K562 (cell line): ENCODE measurements around the gene E2F2. TPM values are rescaled to one million over a fixed set of nuclear protein-coding genes. Genes with fewer than 3 reads are reported as not detected.

Experiments used
- ADNP ChIP-seq: fragments of 200-800 bp; sonication (Bioruptor generic); IDR thresholded peaks from 2 replicates; pipeline ENCODE4 v1.6.1; 2016; ENCODE audit warnings: missing genetic modification characterization, missing compliant biosample characterization
- BCL6 ChIP-seq: fragments of 250-450 bp; sonication (Bioruptor Pico); IDR thresholded peaks from 2 replicates; pipeline ENCODE4 v1.4.0; 2020
- CBX3 ChIP-seq, 2 experiments: IDR thresholded peaks; 1 replicate in 1 of 2; 2 replicates in 1 of 2; pipeline ENCODE4 v1.6.1; 2012; ENCODE audit warnings: inconsistent platforms in 2 of 2, low read length in 2 of 2, borderline replicate concordance in 1 of 2, control low read depth in 1 of 2
- ELK1 ChIP-seq: sonication (generic); formaldehyde crosslinking; IDR thresholded peaks from 2 replicates; pipeline ENCODE4 v1.8.1; 2022; ENCODE audit warnings: missing genetic modification reagents
- HNRNPL ChIP-seq: fragments of 200-400 bp; formaldehyde crosslinking; IDR thresholded peaks from 2 replicates; pipeline ENCODE4 v1.6.1; 2017; ENCODE audit warnings: low read depth, mild to moderate bottlenecking, low read length
- KDM1A ChIP-seq, 2 experiments: fragments of 450-650 bp; IDR thresholded peaks; 2 replicates each; pipeline ENCODE4 v1.6.1; 2016; ENCODE audit warnings: mild to moderate bottlenecking in 2 of 2
- MAX ChIP-seq: sonication (generic); formaldehyde crosslinking; IDR thresholded peaks from 2 replicates; pipeline ENCODE4 v1.9.0; 2022; ENCODE audit warnings: mild to moderate bottlenecking, missing genetic modification reagents
- MYC ChIP-seq, 2 experiments: fragments of 250-450 bp in 1 of 2; sonication (Bioruptor Pico) in 1 of 2; IDR thresholded peaks; 2 replicates each; pipeline versions ENCODE4 v1.5.1 to v1.6.1; 2012 to 2021; ENCODE audit warnings: low read depth in 2 of 2, borderline replicate concordance in 1 of 2, improper control_type of control experiment in 1 of 2, low read length in 1 of 2, mild to moderate bottlenecking in 1 of 2, moderate library complexity in 1 of 2
- NFRKB ChIP-seq: fragments of 450-650 bp; IDR thresholded peaks from 2 replicates; pipeline ENCODE4 v1.6.1; 2016; ENCODE audit warnings: low read depth
- NR2C2 ChIP-seq, 2 experiments: fragments of 200-800 bp in 1 of 2; sonication (Bioruptor generic) in 1 of 2; sonication (generic) in 1 of 2; formaldehyde crosslinking in 1 of 2; IDR thresholded peaks; 2 replicates each; pipeline versions ENCODE4 v1.6.1 to v1.8.0; 2016 to 2022; ENCODE audit warnings: mild to moderate bottlenecking in 1 of 2, missing compliant biosample characterization in 1 of 2, missing genetic modification characterization in 1 of 2, missing genetic modification reagents in 1 of 2
- SMAD3 ChIP-seq: fragments of 450-650 bp; formaldehyde crosslinking; conservative IDR thresholded peaks from 2 replicates; pipeline ENCODE4 v1.4.0; 2020; ENCODE audit warnings: mild to moderate bottlenecking
- TCF7 ChIP-seq: sonication (generic); IDR thresholded peaks from 2 replicates; pipeline ENCODE4 v1.6.1; 2016; ENCODE audit warnings: antibody characterized with exemption, borderline replicate concordance
- TEAD1 ChIP-seq, 2 experiments: fragments of 450-650 bp in 1 of 2; sonication (generic) in 1 of 2; formaldehyde crosslinking; IDR thresholded peaks; 2 replicates each; pipeline versions ENCODE4 v1.4.0 to v1.8.0; 2020 to 2022; ENCODE audit warnings: mild to moderate bottlenecking in 2 of 2, missing genetic modification reagents in 1 of 2
- TFAP4 ChIP-seq: sonication (generic); formaldehyde crosslinking; IDR thresholded peaks from 2 replicates; pipeline ENCODE4 v1.8.0; 2022; ENCODE audit warnings: missing genetic modification reagents, mild to moderate bottlenecking, moderate library complexity, borderline replicate concordance
- YY1 ChIP-seq, 3 experiments: IDR thresholded peaks; 2 replicates each; pipeline ENCODE4 v1.6.1; 2011; ENCODE audit warnings: low read length in 2 of 3, mild to moderate bottlenecking in 2 of 3, moderate library complexity in 2 of 3, borderline replicate concordance in 1 of 3, control low read depth in 1 of 3, low read depth in 1 of 3; ENCODE audit not compliant: insufficient read depth in 3 of 3, insufficient replicate concordance in 2 of 3, control insufficient read depth in 1 of 3, insufficient read length in 1 of 3; ENCODE audit errors: extremely low read depth in 1 of 3
- ZNF121 ChIP-seq: sonication (generic); formaldehyde crosslinking; conservative IDR thresholded peaks from 2 replicates; pipeline ENCODE4 v1.8.0; 2022; ENCODE audit warnings: missing genetic modification reagents
- ZNF232 ChIP-seq: sonication (generic); formaldehyde crosslinking; IDR thresholded peaks from 2 replicates; pipeline ENCODE4 v1.8.0; 2022; ENCODE audit warnings: mild to moderate bottlenecking, missing genetic modification reagents
- ZNF24 ChIP-seq: fragments of 450-650 bp; IDR thresholded peaks from 2 replicates; pipeline ENCODE4 v1.6.1; 2016
- ZNF592 ChIP-seq: fragments of 450-650 bp; IDR thresholded peaks from 2 replicates; pipeline ENCODE4 v1.6.1; 2017; ENCODE audit warnings: antibody characterized with exemption, mild to moderate bottlenecking
- polyA plus RNA-seq, 8 experiments: library from polyadenylated mRNA; depleted of rRNA in 4 of 8; stranded (reverse) in 5 of 8; unstranded in 3 of 8; fragments of >200 nt; fragmentation: Nextera tagmentation in 2 of 8; fragmentation: Illumina TruSeq in 1 of 8; extraction: Ambion mirVana in 2 of 8; extraction: Trizol in 1 of 8; gene quantifications; 2 replicates each; pipeline versions ENCODE4 v1.2.1 to v1.2.3, GENCODE V29; 2011 to 2014; ENCODE audit warnings: inconsistent platforms in 1 of 8, missing spikeins in 1 of 8
- total RNA-seq, 7 experiments: library from RNA; depleted of rRNA in 6 of 7; stranded (reverse); fragments of >200 nt in 6 of 7; fragmentation: Illumina TruSeq in 2 of 7; extraction: Trizol in 2 of 7; gene quantifications; 2 replicates each; pipeline versions ENCODE4 v1.2.1 to v1.2.3, GENCODE V29; 2011 to 2021; ENCODE audit warnings: low replicate concordance in 1 of 7

E2F2 gene
- total and polyA plus RNA-seq, 9 of the 15 experiments (the other 6 are each of a cell fraction or from before 2014, with no cell fraction given), result 3.1 to 25.3 (median 11.4) TPM

- TF ChIP-seq TEAD1 (CRISPR knock-in tag; IDR thresholded peaks at IDR 0.05), result 0 out of 4 replicates have a peak, but pooled peaks of 1 of the 2 experiments have one; percentile 36
- no peak for TF ChIP-seq BCL6 (CRISPR knock-in tag)
- no peak for TF ChIP-seq MYC (IDR thresholded peaks at IDR 0.05; ENCODE audit: low read depth, low read length)
- TF ChIP-seq MYC (CRISPR knock-in tag; IDR thresholded peaks at IDR 0.05; ENCODE audit: borderline replicate concordance, low read depth), result 0 out of 2 replicates have a peak, but pooled peaks have one; percentile 26
- TF ChIP-seq HNRNPL, result no peak
- 0 out of 2 replicates have a peak, but pooled peaks have one; percentile 32 for TF ChIP-seq TCF7
- TF ChIP-seq ZNF121 (CRISPR knock-in tag), result 0 out of 2 replicates have a peak, but pooled peaks have one; percentile 7
- TF ChIP-seq NFRKB, result 0 out of 2 replicates have a peak, but pooled peaks have one; percentile 30
- TF ChIP-seq NR2C2 (CRISPR knock-in tag; IDR thresholded peaks at IDR 0.05), result peak; percentile 42; the same call in 1 of the 2 replicates
- TF ChIP-seq NR2C2 (tag; IDR thresholded peaks at IDR 0.05), result no peak
- peak in 1 of 2 experiments; percentile 57; a peak in 1 of 3 replicates for TF ChIP-seq CBX3 (IDR thresholded peaks at IDR 0.05; ENCODE audit: borderline replicate concordance in 1 of 2, low read length in 2 of 2)
- no peak for TF ChIP-seq ELK1 (CRISPR knock-in tag)
- TF ChIP-seq SMAD3 (CRISPR knock-in tag), result no peak
- 0 out of 2 replicates have a peak, but pooled peaks have one; percentile 4 for TF ChIP-seq TFAP4 (CRISPR knock-in tag)
- peak; percentile 97 for TF ChIP-seq ZNF24
- TF ChIP-seq ZNF592, result 0 out of 2 replicates have a peak, but pooled peaks have one; percentile 2
- 0 out of 2 replicates have a peak, but pooled peaks have one; percentile 31 for TF ChIP-seq ZNF232 (CRISPR knock-in tag)
- 0 out of 2 replicates have a peak, but pooled peaks have one; percentile 21 for TF ChIP-seq ADNP
- TF ChIP-seq MAX (CRISPR knock-in tag), result peak; percentile 52
- peak; percentile 9 to 22; a peak in 1 of 4 replicates for TF ChIP-seq KDM1A (IDR thresholded peaks at IDR 0.05)
- TF ChIP-seq YY1 (IDR thresholded peaks at IDR 0.05; ENCODE audit: borderline replicate concordance in 1 of 3, control insufficient read depth in 1 of 3, extremely low read depth in 1 of 3, insufficient read depth in 3 of 3, insufficient read length in 1 of 3, insufficient replicate concordance in 2 of 3, low read depth in 1 of 3, low read length in 2 of 3), result peak in 1 of 3 experiments; percentile 56
Measured at GRCh38 chr1:23530087-23530746, 816 bp downstream of the E2F2 start (continued).
